ENCODE measurements around the gene PHF2. TPM values are rescaled to one million over a fixed set of nuclear protein-coding genes. Genes with fewer than 3 reads are reported as not detected.

The PHF2 gene
- total and polyA plus RNA-seq, 2 of the 8 experiments (the other 6 are each of a cell fraction or from before 2014, with no cell fraction given) = 3.4 to 9.4 TPM

DNA sequence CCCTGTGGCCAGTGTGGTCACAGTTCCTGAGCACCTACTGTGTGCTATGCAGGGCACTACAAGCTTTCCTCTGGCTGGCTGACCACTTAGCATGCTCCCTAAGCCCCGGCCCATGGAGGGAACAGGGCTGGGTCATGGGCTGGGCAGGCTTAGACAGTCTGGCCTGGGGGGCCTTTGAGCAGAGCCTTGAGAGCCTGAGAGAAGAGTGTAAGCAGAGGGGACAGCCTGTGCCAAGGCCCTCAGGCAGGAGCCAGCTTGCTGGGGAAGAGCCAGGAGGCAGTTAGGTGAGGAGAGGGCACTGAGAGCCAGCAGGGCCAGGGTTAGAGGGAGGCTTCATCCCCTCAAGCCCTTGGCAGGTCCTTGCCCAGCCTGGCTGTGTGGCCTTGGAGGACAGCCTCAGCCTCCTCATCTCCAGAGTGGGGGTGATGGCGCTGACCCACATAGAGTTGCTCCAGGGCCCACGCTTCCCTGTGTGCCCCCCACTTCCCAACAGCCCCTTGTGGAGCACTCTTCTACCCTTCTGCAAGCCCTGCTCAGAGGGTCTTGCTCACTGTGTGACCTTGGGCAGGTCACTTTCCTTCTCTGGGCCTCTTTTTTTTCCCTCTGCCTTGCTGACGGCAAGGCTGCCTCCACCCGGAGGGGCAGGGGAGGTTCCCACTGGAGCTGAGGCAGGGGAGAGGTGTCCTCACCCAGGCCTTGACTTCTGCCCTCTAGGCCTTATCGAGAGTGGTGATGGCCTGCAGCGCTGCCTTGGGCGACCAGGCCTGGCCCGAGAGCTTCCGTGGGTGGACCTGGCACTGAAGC is 107.1 kb downstream of the PHF2 start:
- POLR2A ChIA-PET (ENCODE audit: partially characterized antibody) = interaction anchor here (0.7 to 1.8 kb wide), 4 partner anchors 17 to 267 kb away, joined by 3 to 4 read pairs (median 4); no protein-coding TSS in a partner anchor
- CTCF ChIA-PET (ENCODE audit: partially characterized antibody) = interaction anchor here (0.7 to 8.5 kb wide), 32 partner anchors 8 to 530 kb away, joined by 3 to 146 read pairs (median 5); no protein-coding TSS in a partner anchor

More for the DNA sequence above, 107.1 kb downstream of the PHF2 start:
- Histone ChIP-seq H3K4me3 (ENCODE audit: extremely low read depth in 1 of 4, insufficient read depth in 2 of 4, low read depth in 3 of 4, low read length in 4 of 4) (no peak overlapping the region), H4K5ac (ENCODE audit: insufficient read length, low read depth, low read length) (no peak overlapping the region), H2BK15ac (ENCODE audit: low read length) (no peak overlapping the region), H3K36me3 (ENCODE audit: control insufficient read depth in 2 of 4, insufficient read depth in 4 of 4, low read length in 3 of 4) (no peaks in the 10 kb centered on the region), H3K4me1 (replicated peaks in 1 of 4; ENCODE audit: control insufficient read depth in 3 of 4, insufficient read depth in 4 of 4, low read length in 3 of 4) (no peaks in the 10 kb centered on the region), H3K23me2 (ENCODE audit: low read depth, low read length) (no peaks in the 10 kb centered on the region), H3K27ac (ENCODE audit: low read depth, low read length) (no peak overlapping the region), H3K79me1 (ENCODE audit: low read depth, low read length) (no peaks in the 10 kb centered on the region), H3K23ac (ENCODE audit: insufficient read length) (no peak overlapping the region), H3K9ac (replicated peaks in 1 of 4; ENCODE audit: extremely low read depth in 1 of 4, low read depth in 3 of 4, low read length in 3 of 4) (no peak overlapping the region), H3K18ac (ENCODE audit: extremely low read depth, low read length) (no peak overlapping the region; the same call in 1 of the 2 replicates), H2BK12ac (ENCODE audit: low read depth, low read length) (0 out of 2 replicates have a peak overlapping the region, but pooled peaks have one; percentile 5), H3K79me2 (ENCODE audit: control insufficient read depth in 1 of 2, insufficient read depth in 2 of 2, low read length in 2 of 2) (no peaks in the 10 kb centered on the region), H3K14ac (ENCODE audit: insufficient read length) (no peak overlapping the region), H2BK5ac (ENCODE audit: low read depth, low read length) (no peak overlapping the region), H3K27me3 (replicated peaks in 1 of 4; ENCODE audit: control insufficient read depth in 3 of 4, extremely low read depth in 1 of 4, insufficient read depth in 3 of 4, low read length in 3 of 4) (no peaks in the 10 kb centered on the region), H4K20me1 (replicated peaks in 1 of 2; ENCODE audit: control insufficient read depth in 1 of 2, insufficient read depth in 2 of 2, low read length in 2 of 2) (peaks cover 0 to 3% of the 10 kb centered on the region in 2 experiments), H3K56ac (replicated peaks; ENCODE audit: insufficient read length, low read depth, low read length) (no peak overlapping the region), H4K91ac (replicated peaks; ENCODE audit: insufficient read length, low read length) (no peak overlapping the region), H4K8ac (ENCODE audit: extremely low read depth, insufficient read depth, low read length) (peak overlapping the region; percentile 4), H2AK5ac (ENCODE audit: low read depth, low read length) (no peak overlapping the region), H2BK20ac (ENCODE audit: low read length) (no peak overlapping the region), H3K4ac (replicated peaks; ENCODE audit: insufficient read length, low read depth, low read length) (no peak overlapping the region), H3K4me2 (ENCODE audit: insufficient read depth in 1 of 2, low read depth in 2 of 2, low read length in 2 of 2) (no peak overlapping the region), H2BK120ac (replicated peaks; ENCODE audit: low read depth, low read length) (no peak overlapping the region), H2AFZ (ENCODE audit: low read length) (no peak overlapping the region), H3K9me3 (ENCODE audit: insufficient read depth in 2 of 2, low read depth in 1 of 2, low read length in 1 of 2) (peaks cover 0 to 3% of the 10 kb centered on the region in 2 experiments; a peak in 2 of 4 replicates)
- TF ChIP-seq POU5F1 (IDR thresholded peaks at IDR 0.05; ENCODE audit: low read depth, low read length) = no peak
- TF ChIP-seq JUND (IDR thresholded peaks at IDR 0.05; ENCODE audit: low read length) = no peak
- no peak for FAIRE-seq
- WGBS, 2 experiments (ENCODE audit: extremely low coverage in 1 of 2, insufficient coverage in 1 of 2, insufficient read length in 1 of 2, insufficient replicate concordance in 2 of 2, low coverage in 1 of 2, low lambda C conversion rate in 2 of 2, missing lambda C conversion rate in 1 of 2) = 96% methylated on average over 9 of the region's 10 CpGs; no CpG with 5 or more reads in 1 of the 2 experiments
- DNase-seq (ENCODE audit: low read depth in 1 of 2, low spot score in 2 of 2) = peak in 1 of 2 experiments; percentile 41

Measured in H1 (cell line).